ENCODE data around the gene ZNF225.

GRCh38 chr19:44151491-44151890 lies 38.3 kb downstream of the ZNF225 start:
- no peak for TF ChIP-seq EZH2 (IDR thresholded peaks at IDR 0.05)
- no peak for TF ChIP-seq POLR2AphosphoS5 (IDR thresholded peaks at IDR 0.05; ENCODE audit: borderline replicate concordance, low read depth, low read length)

All from SK-N-MC (cell line).